ENCODE data around the gene ZNF143. TPM values are rescaled to one million over a fixed set of nuclear protein-coding genes. Genes with fewer than 3 reads are reported as not detected.

ZNF143 gene
- total and polyA plus RNA-seq, 7 donors: 13.2 to 48.4 (median 20.2) TPM

DNA sequence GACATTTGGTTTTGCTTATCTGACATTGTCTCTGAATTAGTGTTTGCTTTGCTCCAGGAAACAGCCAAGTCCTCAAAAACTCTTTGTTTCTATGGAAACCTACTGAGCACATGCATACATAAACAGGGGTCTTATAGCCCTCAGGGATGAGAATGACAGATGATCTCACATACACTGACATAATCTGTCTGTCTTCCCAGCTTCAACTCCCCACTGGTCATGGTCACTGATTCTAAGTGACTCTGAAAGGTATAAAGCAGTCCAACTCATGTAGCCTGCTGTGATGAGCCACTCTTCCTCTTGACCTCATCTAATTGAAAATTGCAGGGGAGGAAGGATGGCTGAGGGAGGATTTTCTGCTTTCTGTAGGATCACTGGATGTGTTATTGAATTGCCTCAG lies 12.6 kb downstream of the ZNF143 start:
- no peak overlapping the region for H3K27ac ChIP-seq
- no peak for TF ChIP-seq EP300 (IDR thresholded peaks at IDR 0.05)
- TF ChIP-seq POLR2AphosphoS5 (IDR thresholded peaks at IDR 0.05): no peak
- TF ChIP-seq, protein P1, sequence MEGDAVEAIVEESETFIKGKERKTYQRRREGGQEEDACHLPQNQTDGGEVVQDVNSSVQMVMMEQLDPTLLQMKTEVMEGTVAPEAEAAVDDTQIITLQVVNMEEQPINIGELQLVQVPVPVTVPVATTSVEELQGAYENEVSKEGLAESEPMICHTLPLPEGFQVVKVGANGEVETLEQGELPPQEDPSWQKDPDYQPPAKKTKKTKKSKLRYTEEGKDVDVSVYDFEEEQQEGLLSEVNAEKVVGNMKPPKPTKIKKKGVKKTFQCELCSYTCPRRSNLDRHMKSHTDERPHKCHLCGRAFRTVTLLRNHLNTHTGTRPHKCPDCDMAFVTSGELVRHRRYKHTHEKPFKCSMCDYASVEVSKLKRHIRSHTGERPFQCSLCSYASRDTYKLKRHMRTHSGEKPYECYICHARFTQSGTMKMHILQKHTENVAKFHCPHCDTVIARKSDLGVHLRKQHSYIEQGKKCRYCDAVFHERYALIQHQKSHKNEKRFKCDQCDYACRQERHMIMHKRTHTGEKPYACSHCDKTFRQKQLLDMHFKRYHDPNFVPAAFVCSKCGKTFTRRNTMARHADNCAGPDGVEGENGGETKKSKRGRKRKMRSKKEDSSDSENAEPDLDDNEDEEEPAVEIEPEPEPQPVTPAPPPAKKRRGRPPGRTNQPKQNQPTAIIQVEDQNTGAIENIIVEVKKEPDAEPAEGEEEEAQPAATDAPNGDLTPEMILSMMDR (IDR thresholded peaks at IDR 0.05): no peak
- no peak for TF ChIP-seq POLR2A (IDR thresholded peaks at IDR 0.05)
- H3K36me3 ChIP-seq: peaks cover 19 to 66% (median 25%) of the 10 kb centered on the region in 4 donors
- no peaks in the 10 kb centered on the region for H3K4me1 ChIP-seq
- no peaks in the 10 kb centered on the region for H3K27me3 ChIP-seq
- DNase-seq: no peak
- H3K9me3 ChIP-seq: no peaks in the 10 kb centered on the region
- no peak overlapping the region for H3K4me3 ChIP-seq
- intact Hi-C loops (cut with DNase I): no loop called here

- Histone ChIP-seq H3K4me3 (no peak overlapping the region), H3K9me3 (no peaks in the 10 kb centered on the region), H3K36me3 (peaks cover 10 to 86% (median 20%) of the 10 kb centered on the region in 4 donors), H3K27ac (no peak overlapping the region), H3K4me1 (no peaks in the 10 kb centered on the region), H3K27me3 (no peaks in the 10 kb centered on the region)
- WGBS, 2 donors: 46 to 70% methylated on average over 2 of the region's 2 CpGs
- no peak for TF ChIP-seq POLR2AphosphoS5 (IDR thresholded peaks at IDR 0.05)
- TF ChIP-seq, protein P1 (IDR thresholded peaks at IDR 0.05): no peak
- TF ChIP-seq POLR2A (IDR thresholded peaks at IDR 0.05): no peak
- TF ChIP-seq EP300 (IDR thresholded peaks at IDR 0.05): no peak
- DNase-seq: no peak
- intact Hi-C loops (cut with DNase I): no loop called here
These were observed 19.1 kb downstream of the ZNF143 start for GRCh38 chr11:9479899-9480298.

- Histone ChIP-seq H3K27me3 (no peaks in the 10 kb centered on the region), H3K4me3 (no peak overlapping the region), H3K27ac (no peak overlapping the region), H3K36me3 (peaks cover 0 to 76% (median 4%) of the 10 kb centered on the region in 4 donors), H3K9me3 (no peaks in the 10 kb centered on the region), H3K4me1 (no peaks in the 10 kb centered on the region)
- intact Hi-C loops (cut with DNase I): no loop called here
- TF ChIP-seq EP300 (IDR thresholded peaks at IDR 0.05) (no peak), POLR2A (IDR thresholded peaks at IDR 0.05) (no peak), POLR2AphosphoS5 (IDR thresholded peaks at IDR 0.05) (no peak)
- TF ChIP-seq, protein P1 (IDR thresholded peaks at IDR 0.05): no peak
- DNase-seq: no peak
- 87 to 93% methylated on average over 3 of the region's 3 CpGs for WGBS, 2 donors
These were observed 28.4 kb downstream of the ZNF143 start for GRCh38 chr11:9489080-9489765.

DNA sequence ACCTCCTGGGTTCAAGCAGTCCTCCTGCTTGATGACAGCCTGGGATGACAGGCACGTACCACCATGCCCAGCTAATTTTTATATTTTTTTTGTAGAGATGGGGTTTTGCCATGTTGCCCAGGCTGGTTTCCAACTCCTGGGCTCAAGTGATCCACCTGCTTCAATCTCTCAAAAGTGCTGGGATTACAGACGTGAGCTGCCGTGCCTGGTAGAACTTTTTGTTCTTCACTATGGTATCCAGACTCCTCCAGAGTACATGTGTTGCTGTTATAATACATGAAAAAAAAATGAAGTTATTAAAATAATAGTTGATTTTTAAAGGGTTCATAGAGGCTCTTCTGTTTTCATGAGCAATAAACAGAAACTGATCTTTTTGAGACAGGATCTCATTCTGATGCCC lies 29.6 kb downstream of the ZNF143 start:
- H3K27me3 ChIP-seq: no peaks in the 10 kb centered on the region
- DNase-seq: no peak
- intact Hi-C loops (cut with DNase I): no loop called here
- 95 to 99% methylated on average over 3 of the region's 3 CpGs for WGBS, 2 donors
- H3K36me3 ChIP-seq: peaks cover 0 to 78% (median 9%) of the 10 kb centered on the region in 4 donors
- H3K4me1 ChIP-seq: no peaks in the 10 kb centered on the region
- no peaks in the 10 kb centered on the region for H3K9me3 ChIP-seq
- H3K4me3 ChIP-seq: no peak overlapping the region
- no peak for TF ChIP-seq EP300 (IDR thresholded peaks at IDR 0.05)
- TF ChIP-seq, protein P1 (IDR thresholded peaks at IDR 0.05): no peak
- no peak for TF ChIP-seq POLR2AphosphoS5 (IDR thresholded peaks at IDR 0.05)
- no peak for TF ChIP-seq POLR2A (IDR thresholded peaks at IDR 0.05)
- no peak overlapping the region for H3K27ac ChIP-seq

- TF ChIP-seq POLR2A (IDR thresholded peaks at IDR 0.05) (no peak), POLR2AphosphoS5 (IDR thresholded peaks at IDR 0.05) (no peak), EP300 (IDR thresholded peaks at IDR 0.05) (no peak)
- TF ChIP-seq, protein P1 (IDR thresholded peaks at IDR 0.05): no peak
- Histone ChIP-seq H3K4me3 (no peak overlapping the region), H3K36me3 (peaks cover 18 to 85% (median 27%) of the 10 kb centered on the region in 4 donors), H3K9me3 (no peaks in the 10 kb centered on the region), H3K27ac (no peak overlapping the region), H3K4me1 (no peaks in the 10 kb centered on the region), H3K27me3 (no peaks in the 10 kb centered on the region)
- WGBS, 2 donors: 40 to 52% methylated on average over 1 of the region's 1 CpG
- intact Hi-C loops (cut with DNase I): no loop called here
- DNase-seq: no peak
These were observed 32.7 kb downstream of the ZNF143 start for GRCh38 chr11:9493492-9493891.

All from sigmoid colon (tissue), 7 donors.